Activated T-cell treated with anti-CD3 and anti-CD28 coated beads, Interleukin-2, amount 50 U/mL, for 1 hour (primary cell): ENCODE measurements around the gene ISL2.
A peak's percentile ranks its signal among the peaks of the same experiment; 100 is the strongest.
"Not testable (repeated sequence)": the region's sequence is repeated elsewhere in the genome, so short reads cannot be mapped to it uniquely, and the experiment has no call there.

Source experiments
- DNase-seq: peaks from one replicate; pipeline ENCODE4 v3.0.0-alpha.2; 2020

Gene ISL2

GRCh38 chr15:76336254-76337058, at the start of gene ISL2:
TSS of gene ISL2 (plus strand) at chr15:76336773. CDS start at chr15:76336884, 111 bp downstream.
- DNase-seq = peak; percentile 45

DNA sequence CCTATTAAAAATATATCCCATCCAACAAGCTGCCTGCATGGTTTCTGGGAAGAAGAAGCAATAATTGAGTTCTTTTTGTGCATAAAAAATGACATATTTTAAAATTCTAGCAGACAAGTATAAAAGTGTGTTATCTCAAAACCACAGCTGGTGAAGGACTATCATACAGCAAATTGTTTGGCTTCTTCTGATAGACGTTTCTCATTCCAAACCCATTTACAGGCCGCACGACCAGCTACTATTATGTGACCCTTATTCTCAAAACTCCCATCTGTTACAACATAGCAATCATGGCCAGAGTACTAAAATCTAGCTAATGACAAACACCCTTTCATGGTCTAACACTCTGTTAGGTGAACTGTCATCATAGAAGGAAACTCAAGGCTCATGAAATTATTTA, 47.0 kb upstream of the ISL2 start:
- no peak for DNase-seq

- no peak for DNase-seq
Observed at GRCh38 chr15:76293361-76293760, 43.2 kb upstream of the ISL2 start.

DNA sequence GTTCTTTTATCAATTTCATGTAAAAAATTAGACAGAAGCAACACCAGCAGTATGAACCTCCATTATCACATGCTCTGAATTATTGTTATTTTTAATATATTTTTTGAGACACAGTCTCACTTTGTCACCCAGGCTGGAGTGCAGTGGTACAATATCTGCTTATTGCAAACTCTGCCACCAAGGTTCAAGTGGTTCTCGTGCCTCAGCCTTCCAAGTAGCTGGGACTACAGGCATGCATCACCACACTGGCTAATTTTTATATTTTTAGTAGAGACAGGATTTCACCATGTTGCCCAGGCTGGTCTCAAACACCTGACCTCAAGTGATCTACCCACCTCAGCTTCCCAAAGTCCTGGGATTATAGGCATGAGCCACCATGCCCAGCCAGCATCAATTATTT, 42.1 kb upstream of the ISL2 start:
- DNase-seq = not testable (repeated sequence)

GRCh38 chr15:76296849-76297248, 39.7 kb upstream of the ISL2 start:
- DNase-seq = no peak

GRCh38 chr15:76297951-76298350, 38.6 kb upstream of the ISL2 start:
- DNase-seq = not testable (repeated sequence)

DNA sequence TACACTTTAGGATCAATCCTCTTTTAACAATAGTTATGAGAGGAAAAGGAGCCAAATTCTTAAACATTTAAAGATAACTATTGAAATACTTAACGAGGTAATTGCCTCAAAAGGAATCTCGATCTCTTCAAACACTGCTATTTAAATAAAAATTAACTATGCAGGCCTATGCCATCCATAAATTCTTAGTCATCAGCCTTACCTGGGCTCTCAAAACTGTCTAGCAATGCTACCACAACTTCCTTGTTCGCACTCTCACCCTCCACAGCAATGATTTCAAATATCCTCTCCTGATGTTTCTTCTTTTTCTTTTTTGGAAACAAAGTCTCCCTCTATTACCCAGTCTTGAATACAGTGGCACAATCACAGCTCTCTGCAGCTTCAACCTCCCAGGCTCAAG, 37.6 kb upstream of the ISL2 start:
- DNase-seq = no peak

GRCh38 chr15:76299786-76300185, 36.8 kb upstream of the ISL2 start:
- no peak for DNase-seq

- DNase-seq = no peak
Observed at GRCh38 chr15:76303909-76304308, 32.7 kb upstream of the ISL2 start.

GRCh38 chr15:76309601-76310330, 26.8 kb upstream of the ISL2 start:
- DNase-seq = no peak

- DNase-seq = no peak
Observed at GRCh38 chr15:76310475-76311099, 26.0 kb upstream of the ISL2 start.

GRCh38 chr15:76311100-76311953, 25.2 kb upstream of the ISL2 start, which contains the start of gene ETFA:
TSS of gene ETFA (minus strand) at chr15:76311469. CDS start at chr15:76311388, 81 bp downstream.
- DNase-seq = peak; percentile 83

DNA sequence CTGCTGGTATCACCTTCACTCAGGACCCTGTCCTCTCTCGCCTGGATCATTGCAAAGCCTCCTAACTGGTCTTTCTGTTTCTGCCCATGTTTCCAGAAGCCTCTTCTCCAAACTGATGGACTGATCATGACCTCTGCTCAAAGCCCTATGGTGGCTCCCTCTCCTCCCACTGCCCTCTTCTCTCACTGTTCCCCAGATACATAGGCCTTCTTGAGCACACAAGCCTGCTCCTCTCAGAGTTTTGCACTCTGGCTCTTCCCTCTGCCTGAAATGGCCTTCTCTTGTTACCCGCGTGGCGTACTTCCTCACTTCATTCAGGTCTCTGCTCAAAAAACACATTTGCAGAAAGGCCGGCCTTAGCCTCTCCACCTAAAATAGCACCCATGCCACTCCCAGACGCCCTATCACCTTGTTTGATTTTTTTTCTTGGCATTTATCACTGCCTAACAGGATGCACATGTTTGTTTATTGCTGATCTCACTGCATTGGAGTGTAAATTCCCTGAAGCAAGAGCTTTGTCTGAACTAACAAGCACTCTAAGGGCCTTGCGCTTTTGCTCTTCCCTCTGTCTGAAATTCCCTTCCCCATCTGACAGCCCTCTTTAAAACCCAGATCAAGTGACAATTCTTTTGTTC, 23.9 kb upstream of the ISL2 start:
- DNase-seq = no peak

DNA sequence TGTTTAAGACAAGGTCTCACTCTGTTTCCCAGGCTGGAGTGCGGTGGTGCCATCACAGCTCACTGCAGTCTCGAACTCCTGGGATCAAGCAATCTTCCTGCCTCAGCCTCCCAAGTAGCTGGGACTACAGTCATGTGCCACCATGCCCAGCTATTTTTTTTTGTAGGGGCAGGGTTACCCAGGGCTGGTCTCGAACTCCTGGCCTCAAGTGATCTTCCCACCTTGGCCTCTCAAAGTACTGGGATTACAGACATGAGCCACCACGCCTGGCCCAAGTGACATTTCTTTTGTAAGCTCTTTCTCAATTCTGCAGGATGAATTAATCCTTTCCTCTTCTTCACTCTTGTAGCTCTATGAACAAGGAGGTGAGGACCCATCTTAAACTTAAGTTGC, 23.4 kb upstream of the ISL2 start:
- DNase-seq = not testable (repeated sequence)

GRCh38 chr15:76313731-76314130, 22.8 kb upstream of the ISL2 start:
- no peak for DNase-seq

GRCh38 chr15:76320012-76320411, 16.6 kb upstream of the ISL2 start:
- DNase-seq = no peak

DNA sequence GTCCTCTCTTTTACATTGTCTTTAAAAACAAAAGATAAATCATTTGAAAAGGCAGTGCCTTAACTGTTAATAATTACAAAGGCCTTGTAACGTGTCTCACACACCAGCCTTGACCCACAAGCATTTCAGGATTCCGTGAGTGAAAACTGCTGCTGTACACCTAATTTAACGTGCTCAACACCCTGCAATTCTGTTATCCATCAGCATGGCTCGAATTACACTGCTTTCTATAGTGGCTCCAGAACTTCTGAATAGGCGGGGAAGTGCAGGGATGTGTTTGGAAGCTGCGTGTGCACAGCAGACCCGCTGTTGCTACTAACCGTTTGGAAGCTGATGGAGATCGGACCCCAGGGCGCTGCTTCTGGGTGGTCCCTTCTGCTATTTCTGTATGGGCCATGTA, 15.4 kb upstream of the ISL2 start:
- no peak for DNase-seq

DNA sequence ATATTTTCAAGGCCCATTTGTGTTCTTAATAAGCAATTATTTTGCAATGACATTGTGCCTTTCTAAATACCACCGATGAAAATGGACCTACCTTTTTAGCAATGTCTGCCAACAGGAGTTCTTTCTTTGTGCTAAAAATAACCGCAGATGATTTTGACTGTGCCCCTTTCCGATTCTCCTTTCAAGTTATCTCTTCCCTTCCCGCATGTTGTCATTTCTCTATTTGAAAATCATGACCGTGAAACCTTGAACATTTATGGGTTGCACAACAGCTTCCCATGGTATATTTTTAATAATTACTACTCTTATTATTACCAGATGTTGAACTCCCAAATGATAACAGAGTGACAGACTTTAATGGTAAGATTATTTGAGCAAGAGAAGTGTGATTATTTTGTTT, 15.0 kb upstream of the ISL2 start:
- DNase-seq = no peak

- no peak for DNase-seq
Observed at GRCh38 chr15:76324066-76324465, 12.5 kb upstream of the ISL2 start.

- DNase-seq = no peak
Observed at GRCh38 chr15:76325704-76326103, 10.9 kb upstream of the ISL2 start.

DNA sequence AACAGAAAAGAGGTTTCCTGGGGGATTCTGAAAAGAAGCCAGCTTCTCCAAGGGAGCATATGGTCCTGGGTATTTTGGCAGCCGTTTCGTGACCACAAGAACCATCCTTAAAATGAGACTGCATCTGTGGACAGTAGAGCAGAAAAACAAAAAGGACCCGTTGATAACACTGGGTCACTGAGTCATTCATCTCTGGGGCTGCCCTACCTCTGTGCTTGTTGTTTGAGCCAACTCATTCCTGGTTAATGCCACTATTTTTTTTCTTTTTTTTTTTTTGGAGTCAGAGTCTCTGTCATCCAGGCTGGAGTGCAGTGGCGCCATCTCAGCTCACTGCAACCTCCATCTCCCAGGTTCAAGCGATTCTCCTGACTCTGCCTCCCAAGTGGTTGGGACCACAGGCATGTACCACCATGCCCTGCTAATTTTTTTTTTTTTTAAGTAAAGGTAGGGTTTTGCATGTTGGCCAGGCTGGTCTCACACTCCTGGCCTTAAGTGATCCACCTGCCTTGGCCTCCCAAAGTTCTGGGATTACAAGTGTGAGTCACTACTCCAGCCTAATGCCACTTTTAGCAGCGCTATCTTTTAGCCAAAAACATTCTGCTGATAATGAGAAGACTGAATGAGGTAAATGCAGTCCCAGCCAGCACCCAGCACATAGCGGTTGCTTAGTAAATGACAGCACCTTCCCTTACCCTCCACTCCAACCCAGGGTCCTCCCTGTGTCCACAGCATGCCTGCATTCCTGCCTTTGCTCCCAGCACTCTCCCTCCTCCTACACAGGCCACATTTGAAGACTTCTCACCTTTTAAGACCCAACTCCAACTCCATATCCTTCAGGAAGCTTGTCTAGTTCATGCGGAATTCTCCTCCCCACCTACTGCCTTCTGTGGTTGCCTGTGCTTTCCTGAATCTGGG, 9.1 kb upstream of the ISL2 start:
- no peak for DNase-seq
